Tibial artery (tissue), 4 donors: ENCODE measurements around the gene HS6ST2.

Experiments
- DNase-seq, 2 donors: peaks; one replicate each; pipeline ENCODE4 v3.0.0-alpha.2; 2019
- H3K27ac ChIP-seq, 2 donors: fragments of 200-600 bp; sonication (generic) in 1 of 2; 1 replicate in 1 of 2; 2 replicates in 1 of 2; pipeline ENCODE4 v1.5.1; 2018 to 2019; ENCODE audit warnings: mild to moderate bottlenecking in 1 of 2
- H3K27me3 ChIP-seq, 2 donors: fragments of 200-600 bp; sonication (generic) in 1 of 2; one replicate each; pipeline versions ENCODE4 v1.5.1 to v1.6.0; 2016 to 2019
- H3K36me3 ChIP-seq, 3 donors: fragments of 200-600 bp; sonication (generic) in 2 of 3; one replicate each; pipeline ENCODE4 v1.5.1; 2016 to 2019; ENCODE audit warnings: mild to moderate bottlenecking in 2 of 3
- H3K4me1 ChIP-seq, 4 donors: fragments of 200-600 bp; sonication (generic) in 2 of 4; 1 replicate in 3 of 4; 2 replicates in 1 of 4; pipeline ENCODE4 v1.5.1; 2016 to 2019
- H3K4me3 ChIP-seq, 2 donors: fragments of 200-600 bp; sonication (generic) in 1 of 2; 1 replicate in 1 of 2; 2 replicates in 1 of 2; pipeline ENCODE4 v1.5.1; 2018 to 2019; ENCODE audit warnings: mild to moderate bottlenecking in 2 of 2
- H3K9me3 ChIP-seq, 3 donors: fragments of 200-600 bp; sonication (generic) in 1 of 3; one replicate each; pipeline ENCODE4 v1.5.1; 2016 to 2019
- intact Hi-C: fragments of 100-400 bp; cut with DNase I; formaldehyde crosslinking; loops from one replicate; pipeline ENCODE4 v1.15.0; 2023; ENCODE audit warnings: low total_unique reads
- TF ChIP-seq, protein P1 (sequence below), 2 experiments: fragments of 200-600 bp in 1 of 2; fragments of 450-650 bp in 1 of 2; IDR thresholded peaks; one replicate each; pipeline ENCODE4 v1.5.1; 2017 to 2019; ENCODE audit warnings: antibody characterized with exemption in 2 of 2, mild to moderate bottlenecking in 1 of 2, moderate library complexity in 1 of 2

The HS6ST2 gene

DNA sequence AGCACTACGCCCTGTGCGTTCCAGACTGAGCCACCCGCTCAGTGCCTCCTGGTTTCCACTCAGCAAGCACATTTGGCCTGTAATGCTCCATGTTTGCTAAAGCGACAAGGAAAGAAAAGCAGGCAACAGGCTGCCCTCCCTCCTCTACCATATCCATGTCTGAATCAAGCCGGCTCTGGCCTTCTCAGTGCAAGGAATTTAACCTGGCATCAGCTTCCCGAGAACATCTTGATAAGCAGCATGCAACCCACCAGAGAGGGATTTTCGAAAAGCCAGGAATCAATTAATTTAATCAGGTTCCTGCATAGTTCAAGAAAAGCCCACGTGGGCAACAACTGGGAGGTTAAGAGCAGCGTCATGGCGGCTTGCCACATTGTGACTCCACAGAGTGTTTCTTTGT lies 228.2 kb downstream of the HS6ST2 start:
- intact Hi-C loops: no loop called here
- no peaks in the 10 kb centered on the region for H3K4me1 ChIP-seq
- no peaks in the 10 kb centered on the region for H3K9me3 ChIP-seq
- H3K27ac ChIP-seq: no peak overlapping the region
- TF ChIP-seq, protein P1, sequence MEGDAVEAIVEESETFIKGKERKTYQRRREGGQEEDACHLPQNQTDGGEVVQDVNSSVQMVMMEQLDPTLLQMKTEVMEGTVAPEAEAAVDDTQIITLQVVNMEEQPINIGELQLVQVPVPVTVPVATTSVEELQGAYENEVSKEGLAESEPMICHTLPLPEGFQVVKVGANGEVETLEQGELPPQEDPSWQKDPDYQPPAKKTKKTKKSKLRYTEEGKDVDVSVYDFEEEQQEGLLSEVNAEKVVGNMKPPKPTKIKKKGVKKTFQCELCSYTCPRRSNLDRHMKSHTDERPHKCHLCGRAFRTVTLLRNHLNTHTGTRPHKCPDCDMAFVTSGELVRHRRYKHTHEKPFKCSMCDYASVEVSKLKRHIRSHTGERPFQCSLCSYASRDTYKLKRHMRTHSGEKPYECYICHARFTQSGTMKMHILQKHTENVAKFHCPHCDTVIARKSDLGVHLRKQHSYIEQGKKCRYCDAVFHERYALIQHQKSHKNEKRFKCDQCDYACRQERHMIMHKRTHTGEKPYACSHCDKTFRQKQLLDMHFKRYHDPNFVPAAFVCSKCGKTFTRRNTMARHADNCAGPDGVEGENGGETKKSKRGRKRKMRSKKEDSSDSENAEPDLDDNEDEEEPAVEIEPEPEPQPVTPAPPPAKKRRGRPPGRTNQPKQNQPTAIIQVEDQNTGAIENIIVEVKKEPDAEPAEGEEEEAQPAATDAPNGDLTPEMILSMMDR (IDR thresholded peaks at IDR 0.05): no peak
- no peaks in the 10 kb centered on the region for H3K27me3 ChIP-seq
- H3K4me3 ChIP-seq: no peak overlapping the region
- no peaks in the 10 kb centered on the region for H3K36me3 ChIP-seq
- no peak for DNase-seq

DNA sequence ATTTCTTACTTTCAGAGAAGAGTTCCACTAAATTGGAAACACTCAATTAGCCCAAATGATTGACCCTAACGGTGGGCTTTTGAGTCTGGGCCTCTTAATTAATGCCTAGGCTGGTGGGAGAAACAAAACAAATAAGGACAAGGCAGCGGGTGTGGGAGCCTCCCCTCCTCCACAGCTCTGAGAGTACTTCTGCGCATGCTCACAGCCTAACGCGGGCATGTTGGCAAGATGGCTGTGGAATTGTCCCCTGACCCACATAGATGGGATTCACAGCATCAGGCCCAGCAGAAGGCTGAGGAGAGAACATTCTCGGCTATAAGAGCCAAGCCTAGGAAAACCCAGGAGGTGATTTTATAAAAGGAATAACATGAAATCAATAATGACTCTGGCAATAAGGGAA lies 230.1 kb downstream of the HS6ST2 start:
- TF ChIP-seq, protein P1 (IDR thresholded peaks at IDR 0.05): no peak
- H3K27me3 ChIP-seq: no peaks in the 10 kb centered on the region
- no peak overlapping the region for H3K27ac ChIP-seq
- DNase-seq: no peak
- H3K4me3 ChIP-seq: no peak overlapping the region
- intact Hi-C loops: no loop called here
- peaks cover 0 to 4% (median 0%) of the 10 kb centered on the region in 3 donors for H3K9me3 ChIP-seq
- no peaks in the 10 kb centered on the region for H3K36me3 ChIP-seq
- no peaks in the 10 kb centered on the region for H3K4me1 ChIP-seq

DNA sequence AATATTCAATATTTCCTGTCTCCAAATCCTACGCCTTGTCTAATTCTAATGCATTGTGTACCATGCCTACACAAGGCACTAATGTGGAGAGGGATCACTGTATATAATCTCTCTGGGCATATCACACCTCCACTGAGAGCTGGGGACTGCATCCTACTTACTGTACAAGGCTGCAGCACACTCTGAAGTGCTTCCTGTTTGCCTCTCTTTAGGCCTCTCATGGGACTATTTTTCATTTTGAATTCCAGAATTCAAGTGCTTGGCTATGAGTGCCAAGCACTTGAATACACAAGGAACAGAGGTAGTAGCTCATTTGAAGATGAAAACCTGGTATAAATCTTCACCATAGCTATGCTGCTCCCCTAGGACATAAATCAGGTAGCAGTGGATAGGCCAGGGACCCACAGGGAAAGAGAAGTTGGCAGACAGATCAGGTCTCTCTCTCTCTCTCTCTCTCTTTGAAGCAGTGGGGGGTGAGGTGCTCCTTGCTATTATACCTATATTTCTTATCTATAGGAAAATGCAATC lies 239.9 kb downstream of the HS6ST2 start:
- intact Hi-C loops: no loop called here
- TF ChIP-seq, protein P1 (IDR thresholded peaks at IDR 0.05): no peak
- H3K27me3 ChIP-seq: no peaks in the 10 kb centered on the region
- no peak for DNase-seq
- H3K36me3 ChIP-seq: no peaks in the 10 kb centered on the region
- no peaks in the 10 kb centered on the region for H3K4me1 ChIP-seq
- no peak overlapping the region for H3K4me3 ChIP-seq
- H3K27ac ChIP-seq: no peak overlapping the region
- H3K9me3 ChIP-seq: peaks cover 0 to 3% (median 3%) of the 10 kb centered on the region in 3 donors

DNA sequence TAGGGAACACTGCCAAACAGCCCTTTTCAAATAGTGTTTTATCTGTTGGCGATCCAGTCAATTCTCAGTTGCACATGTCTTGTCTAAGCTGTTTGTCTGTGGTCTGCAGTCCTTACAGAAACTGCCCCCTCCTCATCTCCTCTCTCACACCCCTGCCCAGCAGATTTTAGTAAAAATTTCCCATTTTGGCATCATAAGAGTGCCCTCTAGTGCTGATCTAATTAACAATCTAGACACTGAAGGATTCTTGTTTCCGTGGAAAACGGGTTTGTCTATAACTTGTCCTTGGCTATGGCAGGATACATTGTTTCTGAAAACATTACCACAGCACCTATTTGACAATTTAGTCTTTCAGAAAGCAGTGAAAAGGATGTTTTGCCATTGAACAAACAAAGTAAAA lies 242.4 kb downstream of the HS6ST2 start:
- Histone ChIP-seq H3K27me3 (no peaks in the 10 kb centered on the region), H3K4me1 (no peaks in the 10 kb centered on the region), H3K9me3 (peaks cover 0 to 3% (median 3%) of the 10 kb centered on the region in 3 donors), H3K36me3 (no peaks in the 10 kb centered on the region), H3K27ac (no peak overlapping the region), H3K4me3 (no peak overlapping the region)
- no peak for DNase-seq
- TF ChIP-seq, protein P1 (IDR thresholded peaks at IDR 0.05): no peak
- intact Hi-C loops: no loop called here

DNA sequence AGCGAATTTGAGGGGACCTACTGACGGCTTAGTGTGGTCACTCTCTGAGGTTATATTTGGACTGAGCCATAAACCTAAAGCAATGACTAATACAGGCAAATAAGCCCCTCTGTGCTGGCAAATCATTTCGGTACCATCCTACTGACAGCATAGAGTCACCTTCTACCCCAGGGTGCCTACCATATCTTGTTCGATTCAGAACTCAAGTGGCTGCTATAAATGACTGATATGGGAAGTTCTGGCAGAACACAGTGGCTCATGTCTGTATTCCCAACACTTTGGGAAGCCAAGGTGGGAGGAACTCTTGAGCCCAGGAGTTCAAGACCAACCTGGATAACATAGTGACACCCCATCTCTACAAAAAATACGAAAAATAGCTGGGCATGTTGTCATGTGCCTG lies 243.5 kb downstream of the HS6ST2 start:
- Histone ChIP-seq H3K9me3 (no peaks in the 10 kb centered on the region), H3K27me3 (no peaks in the 10 kb centered on the region), H3K4me1 (no peaks in the 10 kb centered on the region), H3K36me3 (no peaks in the 10 kb centered on the region), H3K4me3 (no peak overlapping the region), H3K27ac (no peak overlapping the region)
- TF ChIP-seq, protein P1 (IDR thresholded peaks at IDR 0.05): no peak
- DNase-seq: no peak
- intact Hi-C loops: no loop called here

DNA sequence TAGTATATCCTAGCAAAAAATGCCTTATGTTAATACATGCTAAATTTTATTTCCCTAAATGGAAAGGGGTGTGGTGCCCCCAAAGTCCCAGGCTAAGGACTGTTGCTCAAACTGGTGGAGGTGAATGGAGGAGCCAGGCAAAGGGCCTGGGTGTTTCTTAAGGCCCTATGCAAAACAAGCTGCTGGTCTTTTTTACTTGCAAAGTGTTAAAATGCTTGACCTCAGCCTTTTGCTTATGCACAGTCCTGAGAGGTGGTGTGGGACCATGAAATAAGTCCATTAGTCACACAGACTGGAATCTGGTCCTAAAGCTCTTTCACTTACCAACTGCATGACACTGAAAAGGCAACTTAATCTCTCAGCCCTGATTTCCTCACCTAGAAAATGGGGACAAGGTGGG lies 246.1 kb downstream of the HS6ST2 start:
- Histone ChIP-seq H3K36me3 (no peaks in the 10 kb centered on the region), H3K27ac (no peak overlapping the region), H3K27me3 (no peaks in the 10 kb centered on the region), H3K4me1 (no peaks in the 10 kb centered on the region), H3K9me3 (no peaks in the 10 kb centered on the region), H3K4me3 (no peak overlapping the region)
- intact Hi-C loops: no loop called here
- no peak for DNase-seq
- TF ChIP-seq, protein P1 (IDR thresholded peaks at IDR 0.05): no peak
